ENCODE measurements around the gene ADM5. TPM values are rescaled to one million over a fixed set of nuclear protein-coding genes. Genes with fewer than 3 reads are reported as not detected.

The ADM5 gene
- total RNA-seq, 1 experiment from 2014 or later = 4.0 TPM

DNA sequence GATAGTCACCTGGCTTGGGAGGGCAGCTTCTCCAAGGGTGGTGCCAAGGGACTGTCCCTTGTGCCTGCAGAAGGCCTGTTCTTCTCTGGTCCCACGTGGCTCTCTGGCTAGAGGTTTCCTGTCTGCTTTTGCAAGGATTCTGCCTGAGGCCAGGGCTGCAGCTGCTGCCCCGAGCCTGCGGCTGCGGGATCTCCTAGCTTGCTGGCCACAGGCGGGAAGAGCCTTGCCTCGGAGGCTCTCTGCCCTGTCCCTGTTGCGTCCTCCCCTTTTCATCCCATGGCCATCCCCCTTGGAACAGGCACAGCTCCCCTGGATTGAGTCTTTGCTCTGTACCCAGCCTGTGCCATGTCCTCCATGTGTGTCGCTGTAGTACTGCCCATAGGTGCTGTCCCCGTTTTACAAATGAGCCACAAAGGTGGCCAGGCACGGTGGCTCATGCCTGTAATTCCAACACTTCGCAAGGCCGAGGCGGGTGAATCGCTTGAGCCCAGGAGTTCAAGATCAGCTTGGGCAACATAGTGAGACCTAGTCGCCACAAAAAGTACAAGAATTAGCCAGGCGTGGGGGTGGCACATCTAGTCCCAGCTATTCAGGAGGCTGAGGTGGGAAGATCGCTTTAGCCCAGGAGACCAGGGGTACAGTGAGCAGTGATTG is 32.8 kb upstream of the ADM5 start:
- Histone ChIP-seq H3K4me3 (ENCODE audit: low read length) (no peak overlapping the region), H4K20me1 (ENCODE audit: insufficient read depth, low read depth, low read length) (peaks cover 26% of the 10 kb centered on the region)

DNA sequence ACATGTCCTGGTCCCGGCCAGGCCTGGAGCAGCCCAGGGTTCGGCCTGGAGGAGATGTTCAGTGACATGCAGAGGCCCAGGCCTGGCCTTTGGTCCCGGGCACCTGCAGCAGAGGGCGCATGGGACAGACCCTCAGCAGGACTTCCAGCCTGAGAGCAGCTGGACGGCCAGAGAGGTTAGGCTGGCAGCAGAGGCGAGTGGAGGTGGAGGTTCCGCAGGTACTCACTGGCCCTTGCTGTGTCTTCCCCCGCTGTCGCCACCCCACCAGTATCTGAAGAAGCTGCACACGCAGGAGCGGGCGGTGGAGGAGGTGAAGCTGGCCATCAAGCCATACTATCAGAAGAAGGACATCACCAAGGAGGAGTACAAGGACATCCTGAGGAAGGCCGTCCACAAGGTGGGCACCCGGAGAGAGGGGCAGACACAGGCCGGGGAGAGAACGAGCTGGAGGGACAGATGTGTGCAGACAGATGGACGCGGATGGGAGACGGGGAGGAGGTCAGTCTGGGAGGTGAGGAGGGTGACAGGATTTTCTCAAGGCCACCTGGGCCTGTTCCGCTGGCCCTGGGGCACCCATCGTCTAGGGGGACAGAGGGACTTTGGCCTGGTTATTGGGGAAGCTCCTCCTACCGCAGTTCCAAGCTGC is 31.8 kb upstream of the ADM5 start:
- H3K4me3 ChIP-seq (ENCODE audit: low read length) = no peak overlapping the region
- no peak for DNase-seq
- no peaks in the 10 kb centered on the region for H3K27me3 ChIP-seq (ENCODE audit: low read length)
- peaks cover 4% of the 10 kb centered on the region for H3K79me2 ChIP-seq (ENCODE audit: low read length)
- H3K36me3 ChIP-seq (ENCODE audit: insufficient read depth, low read length) = peaks cover 37% of the 10 kb centered on the region
- H3K9ac ChIP-seq (ENCODE audit: low read length) = no peak overlapping the region
- no peak overlapping the region for H3K27ac ChIP-seq (ENCODE audit: low read length)
- H4K20me1 ChIP-seq (ENCODE audit: insufficient read depth, low read depth, low read length) = peaks cover 26% of the 10 kb centered on the region
- no peak overlapping the region for H3K4me2 ChIP-seq (ENCODE audit: low read depth, low read length, poor library complexity, severe bottlenecking)
- H3K9me3 ChIP-seq (ENCODE audit: low read length) = no peaks in the 10 kb centered on the region
- no peaks in the 10 kb centered on the region for H3K4me1 ChIP-seq (ENCODE audit: low read length)
- H2AFZ ChIP-seq (ENCODE audit: low read length) = no peak overlapping the region
- H3K9me2 ChIP-seq (replicated peaks; ENCODE audit: insufficient read depth, low read length) = no peaks in the 10 kb centered on the region

More for the DNA sequence above, 32.8 kb upstream of the ADM5 start:
- no peak for DNase-seq
- Histone ChIP-seq H2AFZ (ENCODE audit: low read length) (no peak overlapping the region), H3K9ac (ENCODE audit: low read length) (no peak overlapping the region), H3K79me2 (ENCODE audit: low read length) (no peaks in the 10 kb centered on the region), H3K4me2 (ENCODE audit: low read depth, low read length, poor library complexity, severe bottlenecking) (no peak overlapping the region), H3K4me1 (ENCODE audit: low read length) (no peaks in the 10 kb centered on the region), H3K27ac (ENCODE audit: low read length) (no peak overlapping the region), H3K36me3 (ENCODE audit: insufficient read depth, low read length) (peaks cover 32% of the 10 kb centered on the region), H3K27me3 (ENCODE audit: low read length) (no peaks in the 10 kb centered on the region), H3K9me2 (replicated peaks; ENCODE audit: insufficient read depth, low read length) (no peaks in the 10 kb centered on the region), H3K9me3 (ENCODE audit: low read length) (no peaks in the 10 kb centered on the region)

GRCh38 chr19:49658139-49658517 is 31.3 kb upstream of the ADM5 start:
- Histone ChIP-seq H3K27ac (ENCODE audit: low read length) (no peak overlapping the region), H3K4me3 (ENCODE audit: low read length) (no peak overlapping the region), H3K4me2 (ENCODE audit: low read depth, low read length, poor library complexity, severe bottlenecking) (no peak overlapping the region), H3K79me2 (ENCODE audit: low read length) (peaks cover 9% of the 10 kb centered on the region), H3K4me1 (ENCODE audit: low read length) (no peaks in the 10 kb centered on the region; the same call in 1 of the 2 replicates), H4K20me1 (ENCODE audit: insufficient read depth, low read depth, low read length) (peaks cover 22% of the 10 kb centered on the region), H3K9ac (ENCODE audit: low read length) (no peak overlapping the region), H3K27me3 (ENCODE audit: low read length) (no peaks in the 10 kb centered on the region), H3K9me2 (replicated peaks; ENCODE audit: insufficient read depth, low read length) (no peaks in the 10 kb centered on the region), H3K9me3 (ENCODE audit: low read length) (no peaks in the 10 kb centered on the region), H3K36me3 (ENCODE audit: insufficient read depth, low read length) (peaks cover 37% of the 10 kb centered on the region), H2AFZ (ENCODE audit: low read length) (no peak overlapping the region)
- DNase-seq = no peak

- no peak overlapping the region for H3K27ac ChIP-seq (ENCODE audit: low read length)
- H3K4me1 ChIP-seq (ENCODE audit: low read length) = peaks cover 7% of the 10 kb centered on the region
- H2AFZ ChIP-seq (ENCODE audit: low read length) = no peak overlapping the region
Measured at GRCh38 chr19:49658566-49659442, 30.6 kb upstream of the ADM5 start.

DNA sequence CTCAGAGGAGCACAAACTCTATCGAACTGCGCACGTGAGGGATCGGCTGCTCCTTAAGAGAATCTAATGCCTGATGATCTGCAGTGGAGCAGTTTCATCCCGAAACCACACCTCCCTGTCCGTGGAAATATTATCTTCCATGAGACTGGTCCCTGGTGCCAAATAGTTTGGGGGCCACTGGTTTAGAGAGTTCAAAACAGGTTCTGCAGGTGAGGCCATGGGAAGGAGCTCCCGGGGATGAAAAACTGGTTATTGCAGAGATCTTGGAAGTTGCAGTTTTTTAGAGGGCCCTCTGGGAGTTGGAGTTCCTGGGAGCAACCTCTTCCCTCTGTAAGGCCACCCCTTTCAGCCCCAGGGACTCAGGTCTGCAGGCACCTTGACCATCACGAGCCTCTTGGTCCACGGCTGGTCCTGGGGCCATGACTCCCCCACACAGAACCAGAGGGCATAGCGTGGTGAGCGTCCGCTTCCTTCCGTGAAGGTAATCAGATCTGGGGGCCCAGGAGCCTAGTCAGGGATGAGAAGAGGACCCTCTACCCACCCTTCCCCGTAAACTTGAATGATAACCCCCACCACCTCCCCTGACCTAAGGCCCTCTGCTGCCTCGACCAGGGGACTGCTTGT is 28.9 kb upstream of the ADM5 start:
- Histone ChIP-seq H3K9me3 (ENCODE audit: low read length) (no peaks in the 10 kb centered on the region), H4K20me1 (ENCODE audit: insufficient read depth, low read depth, low read length) (peaks cover 21% of the 10 kb centered on the region), H3K36me3 (ENCODE audit: insufficient read depth, low read length) (peaks cover 28% of the 10 kb centered on the region; the same call in 1 of the 2 replicates), H2AFZ (ENCODE audit: low read length) (no peak overlapping the region), H3K27ac (ENCODE audit: low read length) (no peak overlapping the region), H3K4me1 (ENCODE audit: low read length) (peaks cover 12% of the 10 kb centered on the region), H3K4me2 (ENCODE audit: low read depth, low read length, poor library complexity, severe bottlenecking) (no peak overlapping the region), H3K9ac (ENCODE audit: low read length) (no peak overlapping the region), H3K79me2 (ENCODE audit: low read length) (peaks cover 30% of the 10 kb centered on the region), H3K4me3 (ENCODE audit: low read length) (no peak overlapping the region), H3K27me3 (ENCODE audit: low read length) (no peaks in the 10 kb centered on the region), H3K9me2 (replicated peaks; ENCODE audit: insufficient read depth, low read length) (no peaks in the 10 kb centered on the region)
- no peak for DNase-seq

More at GRCh38 chr19:49658566-49659442, 30.6 kb upstream of the ADM5 start:
- Histone ChIP-seq H3K36me3 (ENCODE audit: insufficient read depth, low read length) (peaks cover 40% of the 10 kb centered on the region), H3K9ac (ENCODE audit: low read length) (no peak overlapping the region), H3K79me2 (ENCODE audit: low read length) (peaks cover 16% of the 10 kb centered on the region), H3K9me2 (replicated peaks; ENCODE audit: insufficient read depth, low read length) (no peaks in the 10 kb centered on the region), H3K4me2 (ENCODE audit: low read depth, low read length, poor library complexity, severe bottlenecking) (no peak overlapping the region), H3K4me3 (ENCODE audit: low read length) (no peak overlapping the region), H3K27me3 (ENCODE audit: low read length) (no peaks in the 10 kb centered on the region), H4K20me1 (ENCODE audit: insufficient read depth, low read depth, low read length) (peaks cover 23% of the 10 kb centered on the region), H3K9me3 (ENCODE audit: low read length) (no peaks in the 10 kb centered on the region)
- peak; percentile 49 for DNase-seq

DNA sequence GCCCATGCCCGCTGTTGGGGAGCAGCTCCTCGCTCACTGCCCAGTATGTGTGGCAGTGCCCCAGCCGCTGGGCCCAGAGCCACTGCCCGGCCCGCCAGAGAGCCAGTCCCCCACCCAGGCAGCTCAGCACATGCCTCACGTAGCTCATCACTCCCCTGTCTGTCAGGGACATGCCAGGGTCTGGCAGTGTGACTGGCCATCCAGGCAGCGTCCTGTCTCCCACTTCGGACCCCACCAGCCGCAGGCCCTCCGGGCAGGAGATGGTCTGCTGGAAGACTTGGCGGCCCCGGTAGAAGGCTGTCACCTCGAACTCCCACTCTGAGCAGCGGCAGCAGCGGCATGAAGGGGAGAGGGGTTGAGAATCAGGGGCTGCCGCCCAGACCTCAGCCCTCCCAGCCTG is 27.4 kb upstream of the ADM5 start:
- no peak for DNase-seq
- peaks cover 42% of the 10 kb centered on the region for H3K79me2 ChIP-seq (ENCODE audit: low read length)
- H3K27ac ChIP-seq (ENCODE audit: low read length) = no peak overlapping the region
- peaks cover 21% of the 10 kb centered on the region for H4K20me1 ChIP-seq (ENCODE audit: insufficient read depth, low read depth, low read length)
- H3K9me2 ChIP-seq (replicated peaks; ENCODE audit: insufficient read depth, low read length) = no peaks in the 10 kb centered on the region
- H3K9me3 ChIP-seq (ENCODE audit: low read length) = no peaks in the 10 kb centered on the region
- H3K27me3 ChIP-seq (ENCODE audit: low read length) = no peaks in the 10 kb centered on the region
- H2AFZ ChIP-seq (ENCODE audit: low read length) = no peak overlapping the region
- no peak overlapping the region for H3K4me2 ChIP-seq (ENCODE audit: low read depth, low read length, poor library complexity, severe bottlenecking)
- H3K4me1 ChIP-seq (ENCODE audit: low read length) = peaks cover 17% of the 10 kb centered on the region
- H3K9ac ChIP-seq (ENCODE audit: low read length) = no peak overlapping the region
- H3K36me3 ChIP-seq (ENCODE audit: insufficient read depth, low read length) = peaks cover 28% of the 10 kb centered on the region; the same call in 1 of the 2 replicates
- no peak overlapping the region for H3K4me3 ChIP-seq (ENCODE audit: low read length)

GRCh38 chr19:49663224-49663623 is 26.2 kb upstream of the ADM5 start:
- Histone ChIP-seq H3K4me3 (ENCODE audit: low read length) (peak overlapping the region; percentile 75; the same call in 1 of the 2 replicates), H3K27ac (ENCODE audit: low read length) (no peak overlapping the region), H3K4me2 (ENCODE audit: low read depth, low read length, poor library complexity, severe bottlenecking) (peak overlapping the region; percentile 91)

More at GRCh38 chr19:49663224-49663623, 26.2 kb upstream of the ADM5 start:
- Histone ChIP-seq H3K9me3 (ENCODE audit: low read length) (no peaks in the 10 kb centered on the region), H3K9ac (ENCODE audit: low read length) (no peak overlapping the region), H3K36me3 (ENCODE audit: insufficient read depth, low read length) (peaks cover 28% of the 10 kb centered on the region; the same call in 1 of the 2 replicates), H3K9me2 (replicated peaks; ENCODE audit: insufficient read depth, low read length) (no peaks in the 10 kb centered on the region), H3K79me2 (ENCODE audit: low read length) (peaks cover 51% of the 10 kb centered on the region), H4K20me1 (ENCODE audit: insufficient read depth, low read depth, low read length) (peaks cover 21% of the 10 kb centered on the region), H2AFZ (ENCODE audit: low read length) (no peak overlapping the region), H3K4me1 (ENCODE audit: low read length) (peaks cover 25% of the 10 kb centered on the region), H3K27me3 (ENCODE audit: low read length) (no peaks in the 10 kb centered on the region)
- DNase-seq = no peak
